Measurements from ENCODE around the gene ARID5A.

GRCh38 chr2:96535331-96535730 is 1.2 kb upstream of the ARID5A start:
- TF ChIP-seq CTCF (IDR thresholded peaks at IDR 0.05) (no peak), OVOL2 (CRISPR knock-in tag; IDR thresholded peaks at IDR 0.05; ENCODE audit: borderline replicate concordance) (no peak), ATF2 (CRISPR knock-in tag; IDR thresholded peaks at IDR 0.05; ENCODE audit: borderline replicate concordance, low read depth) (no peak), SP1 (CRISPR knock-in tag; conservative IDR thresholded peaks at IDR 0.05) (no peak), HMGXB4 (CRISPR knock-in tag; IDR thresholded peaks at IDR 0.05) (no peak), ZBTB21 (CRISPR knock-in tag; IDR thresholded peaks at IDR 0.05; ENCODE audit: borderline replicate concordance) (no peak), CBFB (CRISPR knock-in tag; IDR thresholded peaks at IDR 0.05; ENCODE audit: low read depth) (no peak), ATF1 (CRISPR knock-in tag; IDR thresholded peaks at IDR 0.05) (no peak), NR2C2 (CRISPR knock-in tag; IDR thresholded peaks at IDR 0.05) (no peak), ZNF512 (CRISPR knock-in tag; IDR thresholded peaks at IDR 0.05; ENCODE audit: borderline replicate concordance) (no peak), ZNF263 (CRISPR knock-in tag; IDR thresholded peaks at IDR 0.05; ENCODE audit: low read depth) (no peak), SOX15 (CRISPR knock-in tag; IDR thresholded peaks at IDR 0.05) (no peak), USF2 (CRISPR knock-in tag; IDR thresholded peaks at IDR 0.05) (no peak)
